Testis (tissue), 5 donors: ENCODE measurements around the gene SLC24A5. TPM values are rescaled to one million over a fixed set of nuclear protein-coding genes. Genes with fewer than 3 reads are reported as not detected.

Source experiments
- DNase-seq: peaks from one replicate; pipeline ENCODE4 v3.0.0-alpha.2; 2019
- H3K27ac ChIP-seq, 2 donors: fragments of 200-600 bp; sonication (generic); one replicate each; pipeline ENCODE4 v1.5.1; 2019
- H3K27me3 ChIP-seq: fragments of 200-600 bp; sonication (generic); one replicate; pipeline ENCODE4 v1.5.1; 2019
- H3K36me3 ChIP-seq: fragments of 200-600 bp; sonication (generic); one replicate; pipeline ENCODE4 v1.5.1; 2017; ENCODE audit warnings: low read depth; ENCODE audit errors: missing control alignments
- H3K4me1 ChIP-seq: fragments of 200-600 bp; sonication (generic); one replicate; pipeline ENCODE4 v1.5.1; 2019
- H3K4me3 ChIP-seq, 2 donors: fragments of 200-600 bp; sonication (generic); one replicate each; pipeline ENCODE4 v1.5.1; 2017 to 2019
- H3K9me3 ChIP-seq: fragments of 200-600 bp; sonication (generic); one replicate; pipeline ENCODE4 v1.5.1; 2017
- POLR2A ChIP-seq: fragments of 450-650 bp; IDR thresholded peaks from one replicate; pipeline ENCODE4 v1.6.1; 2017; ENCODE audit warnings: antibody characterized with exemption, mild to moderate bottlenecking, moderate library complexity
- WGBS, 2 donors: methylation state at CpG; one replicate each; pipeline ENCODE4 v1.1.5; 2018; 5-methylcytosine and 5-hydroxymethylcytosine counted together
- intact Hi-C: fragments of 100-400 bp; cut with DNase I; formaldehyde crosslinking; loops from one replicate; pipeline ENCODE4 v1.15.1; 2023; ENCODE audit warnings: low total_unique reads
- long read RNA-seq, 2 donors: transcript quantifications; one replicate each; lab custom pipeline, GENCODE V29; 2026
- polyA plus RNA-seq: library from polyadenylated mRNA; stranded (reverse); fragments of 350-450 nt; fragmentation: Illumina TruSeq; extraction: RNeasy Lipid Tissue Mini Kit (QIAGEN cat#74804); gene quantifications from one replicate; pipeline ENCODE4 v1.2.3, GENCODE V29; 2014; ENCODE audit warnings: low read depth, low replicate concordance; ENCODE audit not compliant: insufficient read depth
- total RNA-seq, 2 donors: library from RNA; depleted of rRNA; stranded (reverse); fragments of >200 nt; gene quantifications; one replicate each; pipeline ENCODE4 v1.2.3, GENCODE V29; 2016
- TF ChIP-seq, protein P1 (sequence below), 3 experiments: fragments of 450-650 bp in 2 of 3; fragments of 200-600 bp in 1 of 3; sonication (generic) in 1 of 3; IDR thresholded peaks; one replicate each; pipeline ENCODE4 v1.5.1; 2016 to 2019; ENCODE audit warnings: antibody characterized with exemption in 3 of 3, mild to moderate bottlenecking in 2 of 3, moderate library complexity in 1 of 3

The SLC24A5 gene
- total RNA-seq (under 1 TPM in 1 of 2 donors, not detected in 1; 0.63 TPM), polyA plus RNA-seq (1.8 TPM)
- long read RNA-seq, donor 1, partial matches to known transcripts = 6 of 6 reads
- long read RNA-seq, donor 1, other reads (novel, unspliced or antisense) = 0 of 6 reads
- long read RNA-seq, donor 2 = 0 reads

DNA sequence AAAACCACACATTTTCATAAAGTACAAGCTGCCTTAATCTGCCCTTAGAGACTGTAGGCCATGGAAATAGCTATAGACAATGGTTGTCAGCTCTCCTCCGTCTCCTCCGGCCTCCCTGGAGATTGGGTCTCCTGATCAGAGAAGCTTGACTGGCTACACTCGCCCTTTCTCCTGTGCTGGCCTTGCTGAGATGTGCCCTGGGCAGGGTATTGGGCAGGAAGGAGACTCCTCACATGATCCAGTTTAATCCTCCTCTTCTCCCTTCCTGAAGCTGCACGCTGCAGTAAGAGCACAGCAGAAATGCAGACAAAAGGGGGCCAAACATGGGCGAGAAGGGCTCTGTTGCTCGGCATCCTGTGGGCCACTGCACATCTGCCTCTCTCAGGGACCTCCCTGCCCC, at the start of gene SLC24A5:
Gene SLC24A5 (plus strand): TSS at position 246 of the 400 bp plus-strand sequence. CDS start 55 bp downstream, at position 301.
- H3K9me3 ChIP-seq = no peaks in the 10 kb centered on the region
- TF ChIP-seq, protein P1, sequence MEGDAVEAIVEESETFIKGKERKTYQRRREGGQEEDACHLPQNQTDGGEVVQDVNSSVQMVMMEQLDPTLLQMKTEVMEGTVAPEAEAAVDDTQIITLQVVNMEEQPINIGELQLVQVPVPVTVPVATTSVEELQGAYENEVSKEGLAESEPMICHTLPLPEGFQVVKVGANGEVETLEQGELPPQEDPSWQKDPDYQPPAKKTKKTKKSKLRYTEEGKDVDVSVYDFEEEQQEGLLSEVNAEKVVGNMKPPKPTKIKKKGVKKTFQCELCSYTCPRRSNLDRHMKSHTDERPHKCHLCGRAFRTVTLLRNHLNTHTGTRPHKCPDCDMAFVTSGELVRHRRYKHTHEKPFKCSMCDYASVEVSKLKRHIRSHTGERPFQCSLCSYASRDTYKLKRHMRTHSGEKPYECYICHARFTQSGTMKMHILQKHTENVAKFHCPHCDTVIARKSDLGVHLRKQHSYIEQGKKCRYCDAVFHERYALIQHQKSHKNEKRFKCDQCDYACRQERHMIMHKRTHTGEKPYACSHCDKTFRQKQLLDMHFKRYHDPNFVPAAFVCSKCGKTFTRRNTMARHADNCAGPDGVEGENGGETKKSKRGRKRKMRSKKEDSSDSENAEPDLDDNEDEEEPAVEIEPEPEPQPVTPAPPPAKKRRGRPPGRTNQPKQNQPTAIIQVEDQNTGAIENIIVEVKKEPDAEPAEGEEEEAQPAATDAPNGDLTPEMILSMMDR (IDR thresholded peaks at IDR 0.05) = no peak
- TF ChIP-seq POLR2A = no peak
- no peaks in the 10 kb centered on the region for H3K36me3 ChIP-seq
- WGBS, 2 donors = 77% methylated on average over 4 to 6 of the region's 6 CpGs
- DNase-seq = no peak
- H3K4me1 ChIP-seq = no peaks in the 10 kb centered on the region
- H3K27me3 ChIP-seq = no peaks in the 10 kb centered on the region
- intact Hi-C loops = no loop called here
- no peak within 1 kb of the TSS for H3K4me3 ChIP-seq
- H3K27ac ChIP-seq = no peak within 1 kb of the TSS

- Histone ChIP-seq H3K36me3 (no peaks in the 10 kb centered on the region), H3K4me3 (no peak overlapping the region), H3K4me1 (no peaks in the 10 kb centered on the region), H3K9me3 (no peaks in the 10 kb centered on the region), H3K27me3 (no peaks in the 10 kb centered on the region), H3K27ac (no peak overlapping the region)
- intact Hi-C loops = no loop called here
- no peak for DNase-seq
- 80 to 86% methylated on average over 6 of the region's 6 CpGs for WGBS, 2 donors
- TF ChIP-seq POLR2A = no peak
- TF ChIP-seq, protein P1 (IDR thresholded peaks at IDR 0.05) = no peak
Measured at GRCh38 chr15:48072941-48073340, 47.8 kb upstream of the SLC24A5 start.

- no peak for DNase-seq
- intact Hi-C loops = no loop called here
- Histone ChIP-seq H3K4me1 (no peaks in the 10 kb centered on the region), H3K36me3 (no peaks in the 10 kb centered on the region), H3K4me3 (no peak overlapping the region), H3K27ac (no peak overlapping the region), H3K9me3 (no peaks in the 10 kb centered on the region), H3K27me3 (no peaks in the 10 kb centered on the region)
- TF ChIP-seq, protein P1 (IDR thresholded peaks at IDR 0.05) = no peak
- no peak for TF ChIP-seq POLR2A
- WGBS, 2 donors = 67 to 78% methylated on average over 4 of the region's 4 CpGs
Measured at GRCh38 chr15:48073881-48074280, 46.9 kb upstream of the SLC24A5 start.

GRCh38 chr15:48076454-48076853, 44.3 kb upstream of the SLC24A5 start:
- WGBS, 2 donors = 63 to 68% methylated on average over 4 of the region's 4 CpGs
- no peak overlapping the region for H3K4me3 ChIP-seq
- no peak for DNase-seq
- intact Hi-C loops = no loop called here
- H3K4me1 ChIP-seq = no peaks in the 10 kb centered on the region
- TF ChIP-seq POLR2A = no peak
- H3K9me3 ChIP-seq = no peaks in the 10 kb centered on the region
- no peak overlapping the region for H3K27ac ChIP-seq
- H3K36me3 ChIP-seq = no peaks in the 10 kb centered on the region
- no peaks in the 10 kb centered on the region for H3K27me3 ChIP-seq

GRCh38 chr15:48077616-48078184, 43.1 kb upstream of the SLC24A5 start:
- H3K4me3 ChIP-seq = no peak overlapping the region
- intact Hi-C loops = no loop called here
- H3K36me3 ChIP-seq = no peaks in the 10 kb centered on the region
- no peaks in the 10 kb centered on the region for H3K9me3 ChIP-seq
- no peak for DNase-seq
- 77 to 88% methylated on average over 1 of the region's 1 CpG for WGBS, 2 donors
- no peaks in the 10 kb centered on the region for H3K4me1 ChIP-seq
- H3K27me3 ChIP-seq = no peaks in the 10 kb centered on the region
- TF ChIP-seq, protein P1 (IDR thresholded peaks at IDR 0.05) = no peak
- no peak overlapping the region for H3K27ac ChIP-seq
